ENCODE measurements around the gene LPCAT1.

DNA sequence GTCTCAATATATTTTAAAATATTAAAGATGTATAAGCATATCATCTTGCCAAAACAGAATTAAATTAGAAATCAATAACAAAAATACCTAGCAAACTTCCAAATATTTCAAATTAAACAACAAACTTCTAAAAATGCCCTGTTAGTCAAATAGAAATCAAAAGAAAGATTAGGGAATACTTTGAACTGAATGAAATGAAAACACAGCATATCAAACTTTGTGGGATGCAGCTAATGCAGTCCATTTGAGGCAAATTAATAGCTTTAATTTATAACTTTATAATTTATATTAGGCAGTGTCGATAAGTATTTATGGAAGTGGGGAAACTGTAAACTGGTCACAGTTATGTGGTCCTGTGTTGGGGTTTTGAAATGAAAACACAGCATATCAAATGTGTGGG lies 95.7 kb downstream of the LPCAT1 start:
- TF ChIP-seq, protein P1, sequence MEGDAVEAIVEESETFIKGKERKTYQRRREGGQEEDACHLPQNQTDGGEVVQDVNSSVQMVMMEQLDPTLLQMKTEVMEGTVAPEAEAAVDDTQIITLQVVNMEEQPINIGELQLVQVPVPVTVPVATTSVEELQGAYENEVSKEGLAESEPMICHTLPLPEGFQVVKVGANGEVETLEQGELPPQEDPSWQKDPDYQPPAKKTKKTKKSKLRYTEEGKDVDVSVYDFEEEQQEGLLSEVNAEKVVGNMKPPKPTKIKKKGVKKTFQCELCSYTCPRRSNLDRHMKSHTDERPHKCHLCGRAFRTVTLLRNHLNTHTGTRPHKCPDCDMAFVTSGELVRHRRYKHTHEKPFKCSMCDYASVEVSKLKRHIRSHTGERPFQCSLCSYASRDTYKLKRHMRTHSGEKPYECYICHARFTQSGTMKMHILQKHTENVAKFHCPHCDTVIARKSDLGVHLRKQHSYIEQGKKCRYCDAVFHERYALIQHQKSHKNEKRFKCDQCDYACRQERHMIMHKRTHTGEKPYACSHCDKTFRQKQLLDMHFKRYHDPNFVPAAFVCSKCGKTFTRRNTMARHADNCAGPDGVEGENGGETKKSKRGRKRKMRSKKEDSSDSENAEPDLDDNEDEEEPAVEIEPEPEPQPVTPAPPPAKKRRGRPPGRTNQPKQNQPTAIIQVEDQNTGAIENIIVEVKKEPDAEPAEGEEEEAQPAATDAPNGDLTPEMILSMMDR (IDR thresholded peaks at IDR 0.05), result no peak
- TF ChIP-seq REST (IDR thresholded peaks at IDR 0.05; ENCODE audit: insufficient read depth in 1 of 2, low read depth in 2 of 2, low read length in 1 of 2) (no peak), POLR2AphosphoS5 (IDR thresholded peaks at IDR 0.05; ENCODE audit: low read depth, low read length) (no peak), SIN3A (IDR thresholded peaks at IDR 0.05; ENCODE audit: borderline replicate concordance, insufficient read depth, low read depth, low read length) (no peak), TCF7L2 (IDR thresholded peaks at IDR 0.05; ENCODE audit: low read depth, low read length) (no peak)

Data from Panc1 (cell line).